ENCODE measurements around the gene ASAP3.

ASAP3 gene

GRCh38 chr1:23422241-23422877 is 61.6 kb downstream of the ASAP3 start:
- DNase-seq: peak; percentile 94

- peak; percentile 69 for DNase-seq
These were observed 62.2 kb downstream of the ASAP3 start for GRCh38 chr1:23421753-23422240.

GRCh38 chr1:23421343-23421742 is 62.6 kb downstream of the ASAP3 start:
- peak; percentile 3 for DNase-seq

- no peak for DNase-seq
These were observed 63.2 kb downstream of the ASAP3 start for GRCh38 chr1:23420778-23421177.

GRCh38 chr1:23419180-23419579 is 64.8 kb downstream of the ASAP3 start:
- DNase-seq: no peak

GRCh38 chr1:23417570-23417969 is 66.4 kb downstream of the ASAP3 start:
- DNase-seq: no peak

- no peak for DNase-seq
These were observed 67.0 kb downstream of the ASAP3 start for GRCh38 chr1:23416964-23417363.

- no peak for DNase-seq
These were observed 75.1 kb downstream of the ASAP3 start for GRCh38 chr1:23408797-23409290.

GRCh38 chr1:23407016-23407630 is 76.9 kb downstream of the ASAP3 start:
- DNase-seq: no peak

GRCh38 chr1:23405946-23406345 is 78.0 kb downstream of the ASAP3 start:
- no peak for DNase-seq

GRCh38 chr1:23403735-23404486 is 80.1 kb downstream of the ASAP3 start:
- DNase-seq: peak; percentile 89

- DNase-seq: no peak
These were observed 80.6 kb downstream of the ASAP3 start for GRCh38 chr1:23403355-23403734.

GRCh38 chr1:23403038-23403336 is 81.0 kb downstream of the ASAP3 start:
- no peak for DNase-seq

GRCh38 chr1:23402286-23403037 is 81.5 kb downstream of the ASAP3 start:
- DNase-seq: no peak

GRCh38 chr1:23401313-23401712 is 82.7 kb downstream of the ASAP3 start:
- no peak for DNase-seq

GRCh38 chr1:23400324-23401114 is 83.5 kb downstream of the ASAP3 start:
- no peak for DNase-seq

- no peak for DNase-seq
These were observed 84.8 kb downstream of the ASAP3 start for GRCh38 chr1:23399229-23399628.

GRCh38 chr1:23397908-23398307 is 86.1 kb downstream of the ASAP3 start:
- DNase-seq: no peak

- no peak for DNase-seq
These were observed 87.6 kb downstream of the ASAP3 start for GRCh38 chr1:23396380-23396779.

GRCh38 chr1:23395849-23396248 is 88.1 kb downstream of the ASAP3 start:
- DNase-seq: no peak

- DNase-seq: peak; percentile 51
These were observed 88.7 kb downstream of the ASAP3 start for GRCh38 chr1:23395154-23395724.

- DNase-seq: peak; percentile 90
These were observed 89.3 kb downstream of the ASAP3 start for GRCh38 chr1:23394684-23395083.

Measured in left hindlimb (tissue), 1 donor.